ENCODE data around the gene ANKRD17.
"Not testable (repeated sequence)": the region's sequence is repeated elsewhere in the genome, so short reads cannot be mapped to it uniquely, and the experiment has no call there.

ANKRD17 gene

GRCh38 chr4:73234712-73235111 is 23.9 kb downstream of the ANKRD17 start:
- CTCF ChIA-PET: no interaction called here

GRCh38 chr4:73231518-73232487 is 26.8 kb downstream of the ANKRD17 start:
- CTCF ChIA-PET: interaction anchor here (0.8 kb wide), 1 partner anchor 9 kb away, joined by 3 read pairs; no protein-coding TSS in a partner anchor
- no peak overlapping the region for H3K27ac ChIP-seq
- POLR2A ChIA-PET (ENCODE audit: low non-redundant PET): no interaction called here
- TF ChIP-seq, protein P1, sequence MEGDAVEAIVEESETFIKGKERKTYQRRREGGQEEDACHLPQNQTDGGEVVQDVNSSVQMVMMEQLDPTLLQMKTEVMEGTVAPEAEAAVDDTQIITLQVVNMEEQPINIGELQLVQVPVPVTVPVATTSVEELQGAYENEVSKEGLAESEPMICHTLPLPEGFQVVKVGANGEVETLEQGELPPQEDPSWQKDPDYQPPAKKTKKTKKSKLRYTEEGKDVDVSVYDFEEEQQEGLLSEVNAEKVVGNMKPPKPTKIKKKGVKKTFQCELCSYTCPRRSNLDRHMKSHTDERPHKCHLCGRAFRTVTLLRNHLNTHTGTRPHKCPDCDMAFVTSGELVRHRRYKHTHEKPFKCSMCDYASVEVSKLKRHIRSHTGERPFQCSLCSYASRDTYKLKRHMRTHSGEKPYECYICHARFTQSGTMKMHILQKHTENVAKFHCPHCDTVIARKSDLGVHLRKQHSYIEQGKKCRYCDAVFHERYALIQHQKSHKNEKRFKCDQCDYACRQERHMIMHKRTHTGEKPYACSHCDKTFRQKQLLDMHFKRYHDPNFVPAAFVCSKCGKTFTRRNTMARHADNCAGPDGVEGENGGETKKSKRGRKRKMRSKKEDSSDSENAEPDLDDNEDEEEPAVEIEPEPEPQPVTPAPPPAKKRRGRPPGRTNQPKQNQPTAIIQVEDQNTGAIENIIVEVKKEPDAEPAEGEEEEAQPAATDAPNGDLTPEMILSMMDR (conservative IDR thresholded peaks at IDR 0.05; ENCODE audit: low read depth): no peak
- DNase-seq (ENCODE audit: low spot score): no peak

More at GRCh38 chr4:73234712-73235111, 23.9 kb downstream of the ANKRD17 start:
- DNase-seq (ENCODE audit: low spot score): no peak
- H3K27ac ChIP-seq: no peak overlapping the region
- POLR2A ChIA-PET (ENCODE audit: low non-redundant PET): no interaction called here
- TF ChIP-seq, protein P1 (conservative IDR thresholded peaks at IDR 0.05; ENCODE audit: low read depth): no peak

DNA sequence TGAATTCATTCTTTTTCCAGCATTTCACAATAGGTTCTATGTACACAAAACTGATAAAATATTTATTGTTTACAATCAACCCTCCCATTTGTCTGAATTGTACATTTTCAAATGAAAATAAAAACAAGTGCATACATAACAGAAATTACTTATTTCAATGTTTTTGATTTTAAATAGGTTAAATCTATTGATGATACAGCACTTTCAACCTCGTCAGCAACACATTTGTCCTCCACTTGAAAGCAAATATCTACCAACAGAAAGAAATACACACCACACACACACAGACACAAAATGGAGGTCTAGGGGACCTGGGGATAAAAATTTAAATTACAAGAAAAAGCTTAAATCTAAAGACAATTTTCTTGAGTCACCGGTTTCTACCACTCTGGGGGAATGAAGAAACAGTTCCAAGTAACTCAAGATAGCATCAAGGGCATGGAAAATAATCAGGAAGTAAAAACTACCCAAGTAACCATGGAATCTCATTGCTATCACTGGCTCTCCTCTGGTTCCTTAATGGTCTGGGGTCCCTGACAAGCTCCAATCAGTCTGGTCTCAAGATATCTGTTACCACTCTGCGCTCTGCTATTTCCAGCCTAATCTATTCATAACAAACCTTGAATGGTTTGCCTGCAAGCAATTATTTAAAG is 27.6 kb downstream of the ANKRD17 start:
- TF ChIP-seq, protein P1 (conservative IDR thresholded peaks at IDR 0.05; ENCODE audit: low read depth): no peak
- ChIA-PET CTCF (no interaction called here), POLR2A (ENCODE audit: low non-redundant PET) (no interaction called here)
- no peak overlapping the region for H3K27ac ChIP-seq
- DNase-seq (ENCODE audit: low spot score): no peak

- DNase-seq (ENCODE audit: low spot score); H3K27ac ChIP-seq; POLR2A ChIA-PET (ENCODE audit: low non-redundant PET); CTCF ChIA-PET: not testable (repeated sequence)
These were observed 29.8 kb downstream of the ANKRD17 start for GRCh38 chr4:73228800-73229199.

- TF ChIP-seq, protein P1 (conservative IDR thresholded peaks at IDR 0.05; ENCODE audit: low read depth): no peak
- DNase-seq (ENCODE audit: low spot score): no peak
- POLR2A ChIA-PET (ENCODE audit: low non-redundant PET): no interaction called here
- CTCF ChIA-PET: no interaction called here
- no peak overlapping the region for H3K27ac ChIP-seq
These were observed 33.7 kb downstream of the ANKRD17 start for GRCh38 chr4:73224886-73225285.

- TF ChIP-seq, protein P1 (conservative IDR thresholded peaks at IDR 0.05; ENCODE audit: low read depth): no peak
- CTCF ChIA-PET: interaction anchor here (0.7 kb wide), 1 partner anchor 9 kb away, joined by 3 read pairs; no protein-coding TSS in a partner anchor
- POLR2A ChIA-PET (ENCODE audit: low non-redundant PET): no interaction called here
- no peak overlapping the region for H3K27ac ChIP-seq
- no peak for DNase-seq (ENCODE audit: low spot score)
These were observed 35.3 kb downstream of the ANKRD17 start for GRCh38 chr4:73223258-73223650.
